Cardiac muscle cell (in vitro differentiated cells and primary cell): ENCODE data around the gene CDK14. TPM values are rescaled to one million over a fixed set of nuclear protein-coding genes. Genes with fewer than 3 reads are reported as not detected.

Source experiments
- DNase-seq, 2 donors: peaks; one replicate each; pipeline versions ENCODE4 v3.0.0 to v3.0.0-alpha.2; 2010 to 2017; ENCODE audit warnings: low read depth in 1 of 2, low spot score in 1 of 2
- H3K27ac ChIP-seq: fragments of 200-600 bp; sonication (generic); 2 replicates; pipeline ENCODE4 v1.5.1; 2016
- H3K27me3 ChIP-seq: fragments of 200-600 bp; sonication (generic); 2 replicates; pipeline ENCODE4 v1.6.0; 2016; ENCODE audit warnings: control low read depth
- H3K36me3 ChIP-seq: fragments of 200-600 bp; sonication (generic); 2 replicates; pipeline ENCODE4 v1.5.1; 2016; ENCODE audit warnings: control low read depth
- H3K4me1 ChIP-seq: fragments of 200-600 bp; sonication (generic); 2 replicates; pipeline ENCODE4 v1.8.1; 2017; ENCODE audit warnings: low read depth, mild to moderate bottlenecking, mixed run types
- H3K4me3 ChIP-seq: fragments of 200-600 bp; sonication (generic); 2 replicates; pipeline ENCODE4 v1.5.1; 2016; ENCODE audit warnings: mild to moderate bottlenecking
- H3K9me3 ChIP-seq: fragments of 200-600 bp; sonication (generic); 2 replicates; pipeline ENCODE4 v1.5.1; 2017; ENCODE audit warnings: low read depth, mild to moderate bottlenecking, control low read depth
- polyA plus RNA-seq: library from polyadenylated mRNA; unstranded; fragments of >200 nt; fragmentation: Nextera tagmentation; extraction: Ambion mirVana; gene quantifications from 2 replicates; pipeline ENCODE4 v1.2.1, GENCODE V29; 2016
- total RNA-seq: library from RNA; depleted of rRNA; stranded (reverse); fragments of >200 nt; gene quantifications from 2 replicates; pipeline ENCODE4 v1.2.3, GENCODE V29; 2016
- TF ChIP-seq, protein P1 (sequence below): IDR thresholded peaks from 2 replicates; pipeline ENCODE4 v1.5.1; 2012; ENCODE audit warnings: low read depth, mild to moderate bottlenecking, low read length

Gene CDK14
- total and polyA plus RNA-seq, 2 experiments from 2014 or later, result 22.5 to 23.1 TPM

DNA sequence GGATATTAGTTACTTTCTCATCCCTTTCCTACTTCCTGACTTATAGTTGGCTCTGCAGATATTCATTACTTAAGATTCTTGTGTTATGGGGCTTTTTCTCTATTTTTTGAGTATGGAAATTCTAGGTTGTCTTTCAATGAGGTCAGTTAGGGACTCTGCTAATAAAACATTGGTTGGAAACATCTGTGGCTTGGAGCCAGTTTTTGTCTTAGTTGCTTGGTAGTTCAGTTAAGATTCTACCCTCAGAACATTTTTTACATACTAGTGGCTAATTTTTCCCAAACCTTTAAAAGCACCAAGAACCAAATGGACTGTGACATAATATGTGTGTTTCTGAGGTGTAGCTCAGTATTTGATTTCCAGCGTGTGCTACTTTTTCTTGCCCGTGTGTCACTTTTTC is 362.5 kb downstream of the CDK14 start:
- Histone ChIP-seq H3K27me3 (no peaks in the 10 kb centered on the region), H3K4me3 (no peak overlapping the region), H3K27ac (no peak overlapping the region), H3K4me1 (no peaks in the 10 kb centered on the region), H3K9me3 (no peaks in the 10 kb centered on the region), H3K36me3 (no peaks in the 10 kb centered on the region)
- DNase-seq, result peak in 1 of 2 donors; percentile 90
- TF ChIP-seq, protein P1, sequence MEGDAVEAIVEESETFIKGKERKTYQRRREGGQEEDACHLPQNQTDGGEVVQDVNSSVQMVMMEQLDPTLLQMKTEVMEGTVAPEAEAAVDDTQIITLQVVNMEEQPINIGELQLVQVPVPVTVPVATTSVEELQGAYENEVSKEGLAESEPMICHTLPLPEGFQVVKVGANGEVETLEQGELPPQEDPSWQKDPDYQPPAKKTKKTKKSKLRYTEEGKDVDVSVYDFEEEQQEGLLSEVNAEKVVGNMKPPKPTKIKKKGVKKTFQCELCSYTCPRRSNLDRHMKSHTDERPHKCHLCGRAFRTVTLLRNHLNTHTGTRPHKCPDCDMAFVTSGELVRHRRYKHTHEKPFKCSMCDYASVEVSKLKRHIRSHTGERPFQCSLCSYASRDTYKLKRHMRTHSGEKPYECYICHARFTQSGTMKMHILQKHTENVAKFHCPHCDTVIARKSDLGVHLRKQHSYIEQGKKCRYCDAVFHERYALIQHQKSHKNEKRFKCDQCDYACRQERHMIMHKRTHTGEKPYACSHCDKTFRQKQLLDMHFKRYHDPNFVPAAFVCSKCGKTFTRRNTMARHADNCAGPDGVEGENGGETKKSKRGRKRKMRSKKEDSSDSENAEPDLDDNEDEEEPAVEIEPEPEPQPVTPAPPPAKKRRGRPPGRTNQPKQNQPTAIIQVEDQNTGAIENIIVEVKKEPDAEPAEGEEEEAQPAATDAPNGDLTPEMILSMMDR, result no peak

DNA sequence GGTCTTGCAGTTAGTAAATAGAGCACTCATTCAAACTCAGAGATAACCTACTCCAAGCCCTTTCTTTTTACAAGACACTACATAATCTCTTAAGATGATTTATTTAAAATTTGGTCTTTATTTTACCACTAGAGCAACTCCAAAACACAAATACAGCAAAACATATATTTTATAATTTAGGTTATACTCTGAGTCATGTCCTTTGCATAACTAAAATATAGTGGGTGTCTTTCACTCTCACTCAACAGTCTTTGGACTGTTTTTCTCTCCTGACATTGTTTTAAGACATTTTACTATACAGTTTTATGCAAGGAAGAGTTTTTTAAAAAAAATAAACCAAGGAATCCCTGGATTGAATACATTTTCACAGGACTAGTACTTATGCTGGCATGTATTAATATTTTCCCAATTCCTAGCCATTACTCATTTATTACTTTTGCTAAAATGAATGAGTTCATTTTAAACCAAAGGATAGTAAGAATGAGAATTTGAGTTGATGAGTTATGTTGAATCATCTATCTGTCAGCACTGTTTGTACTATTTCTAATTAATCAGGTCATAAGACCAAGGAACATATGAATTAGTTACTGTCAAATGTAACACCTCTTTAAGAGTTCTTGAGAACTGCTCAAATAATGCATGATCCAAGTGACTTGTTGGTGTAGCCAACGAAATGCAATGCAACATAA is 365.1 kb downstream of the CDK14 start:
- no peak overlapping the region for H3K4me3 ChIP-seq
- H3K27me3 ChIP-seq, result no peaks in the 10 kb centered on the region
- no peaks in the 10 kb centered on the region for H3K9me3 ChIP-seq
- H3K27ac ChIP-seq, result no peak overlapping the region
- no peaks in the 10 kb centered on the region for H3K36me3 ChIP-seq
- no peaks in the 10 kb centered on the region for H3K4me1 ChIP-seq
- TF ChIP-seq, protein P1, result no peak
- DNase-seq, result no peak

DNA sequence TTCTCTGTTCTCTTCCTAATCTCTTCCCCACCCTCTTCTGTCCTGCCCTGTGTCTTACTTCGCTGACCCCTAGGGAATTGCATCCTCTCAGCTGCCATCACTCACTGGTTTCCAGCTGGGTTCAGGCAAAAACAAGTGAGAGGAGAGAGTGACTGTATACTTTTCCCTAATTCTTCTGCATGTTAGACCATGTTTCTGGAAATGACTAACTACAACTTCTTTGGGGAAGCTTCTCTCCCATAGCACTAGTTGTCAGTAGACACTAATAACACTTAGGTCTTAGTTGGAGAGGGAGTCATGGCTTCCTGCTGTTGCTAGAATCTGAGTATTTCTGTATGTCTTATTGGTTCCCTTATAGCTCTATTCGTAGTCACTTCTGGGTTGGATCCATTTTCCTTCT is 369.1 kb downstream of the CDK14 start:
- Histone ChIP-seq H3K27me3 (no peaks in the 10 kb centered on the region), H3K36me3 (no peaks in the 10 kb centered on the region), H3K4me1 (no peaks in the 10 kb centered on the region), H3K27ac (no peak overlapping the region), H3K4me3 (no peak overlapping the region), H3K9me3 (no peaks in the 10 kb centered on the region)
- TF ChIP-seq, protein P1, result no peak
- DNase-seq, result no peak

DNA sequence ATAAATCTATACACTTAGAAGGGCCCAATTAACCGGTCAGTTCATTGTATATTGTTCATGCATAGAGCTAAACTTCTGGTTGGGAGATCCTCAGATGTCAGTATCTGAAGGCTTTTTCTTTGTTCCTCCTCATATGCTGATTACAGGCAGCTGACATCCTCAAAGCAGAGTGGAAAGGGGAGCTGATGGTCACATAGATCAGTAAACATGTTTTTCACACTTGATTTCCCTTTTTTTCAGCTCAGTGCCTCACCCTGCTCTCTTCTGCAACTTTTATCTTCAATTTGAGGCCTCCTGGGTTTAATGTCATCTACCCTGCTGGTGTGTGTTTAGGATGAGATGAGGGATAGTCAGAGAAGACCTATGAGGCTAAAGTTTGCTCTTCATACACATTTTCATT is 370.2 kb downstream of the CDK14 start:
- no peaks in the 10 kb centered on the region for H3K36me3 ChIP-seq
- no peaks in the 10 kb centered on the region for H3K27me3 ChIP-seq
- no peak for DNase-seq
- no peak overlapping the region for H3K27ac ChIP-seq
- H3K4me1 ChIP-seq, result no peaks in the 10 kb centered on the region
- H3K4me3 ChIP-seq, result no peak overlapping the region
- H3K9me3 ChIP-seq, result no peaks in the 10 kb centered on the region
- TF ChIP-seq, protein P1, result no peak

DNA sequence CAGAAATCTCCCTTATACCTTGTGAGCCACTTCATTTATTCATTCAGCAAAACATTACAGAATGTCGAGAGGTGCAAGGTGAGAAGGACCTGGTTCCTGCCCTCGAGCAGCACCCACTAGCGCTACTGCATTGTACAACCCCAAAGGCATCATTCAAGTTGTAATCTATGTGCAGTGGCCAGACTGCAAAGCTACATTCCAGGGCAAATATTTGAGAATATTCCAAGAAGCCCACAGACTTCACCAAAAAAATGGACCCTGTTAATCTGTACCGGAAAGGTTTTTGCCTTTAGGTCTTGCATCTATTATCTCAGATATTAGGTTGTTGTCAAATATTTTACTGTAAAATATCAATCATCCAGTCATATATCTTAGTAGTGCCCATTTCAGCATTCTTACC is 372.8 kb downstream of the CDK14 start:
- H3K9me3 ChIP-seq, result no peaks in the 10 kb centered on the region
- no peaks in the 10 kb centered on the region for H3K4me1 ChIP-seq
- no peaks in the 10 kb centered on the region for H3K36me3 ChIP-seq
- peak in 1 of 2 donors; percentile 43 for DNase-seq
- H3K27me3 ChIP-seq, result no peaks in the 10 kb centered on the region
- no peak overlapping the region for H3K4me3 ChIP-seq
- TF ChIP-seq, protein P1, result no peak
- no peak overlapping the region for H3K27ac ChIP-seq
